ENCODE measurements around the gene IL1A.

IL1A gene

DNA sequence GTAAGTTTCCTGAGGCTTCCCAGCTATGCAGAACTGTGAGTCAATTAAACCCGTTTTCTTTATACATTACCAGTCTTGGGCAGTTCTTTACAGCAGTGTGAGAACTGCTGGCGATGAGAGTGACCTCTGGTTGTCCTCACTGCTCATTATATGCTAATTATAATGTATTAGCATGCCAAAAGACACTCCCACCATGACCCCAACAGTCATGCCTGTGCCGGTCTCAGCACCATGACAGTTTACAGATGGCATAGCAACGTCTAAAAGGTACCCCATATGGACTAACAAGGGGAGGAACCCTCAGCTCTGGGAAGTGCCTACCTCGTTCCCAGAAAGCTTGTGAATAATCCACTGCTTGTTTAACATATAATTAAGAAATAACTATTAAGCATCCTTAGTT is 8.1 kb upstream of the IL1A start:
- DNase-seq (ENCODE audit: low spot score) = no peak

DNA sequence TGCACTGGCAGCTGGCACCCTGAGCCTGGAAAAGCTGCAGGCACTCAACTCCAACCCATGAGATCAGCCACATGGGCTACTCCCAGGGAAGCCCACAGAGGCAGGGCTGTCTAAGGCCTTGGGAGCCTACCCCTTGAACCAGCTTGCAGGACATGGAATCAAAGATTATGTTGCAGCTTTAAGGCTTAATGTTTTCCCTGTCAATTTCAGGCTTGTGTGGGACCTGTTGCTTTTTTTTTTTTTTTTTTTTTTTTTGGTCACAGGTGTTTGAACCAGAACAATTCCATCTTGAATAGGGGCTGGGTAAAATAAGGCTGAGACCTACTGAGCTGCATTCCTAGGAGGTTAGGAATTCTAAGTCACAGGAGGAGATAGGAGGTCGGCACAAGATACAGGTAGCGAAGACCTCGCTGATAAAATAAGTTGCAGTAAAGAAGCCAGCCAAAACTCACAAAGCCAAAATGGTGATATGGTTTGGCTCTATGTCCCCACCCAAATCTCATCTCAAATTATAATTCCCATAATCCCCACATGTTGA is 7.5 kb upstream of the IL1A start:
- no peak for DNase-seq (ENCODE audit: low spot score)

DNA sequence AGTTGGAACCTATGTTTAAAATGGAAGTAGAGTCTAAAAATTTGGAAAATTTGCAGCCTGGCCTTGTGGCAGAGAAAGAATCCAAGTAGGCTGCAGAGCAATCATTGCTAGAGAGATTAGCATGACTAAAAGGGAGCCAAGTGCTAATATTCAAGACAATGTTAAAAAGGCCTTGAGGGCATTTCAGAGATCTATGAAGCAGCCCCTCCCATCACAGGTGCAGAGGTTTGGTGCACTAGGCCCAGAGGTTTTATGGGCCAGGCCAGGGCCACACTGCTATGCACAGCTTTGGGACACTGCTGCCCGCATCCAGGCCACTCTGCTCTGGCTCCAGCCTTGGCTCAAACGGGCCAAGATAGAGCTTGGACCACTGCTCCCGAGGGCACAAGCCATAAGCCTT is 6.7 kb upstream of the IL1A start:
- DNase-seq (ENCODE audit: low spot score) = no peak

DNA sequence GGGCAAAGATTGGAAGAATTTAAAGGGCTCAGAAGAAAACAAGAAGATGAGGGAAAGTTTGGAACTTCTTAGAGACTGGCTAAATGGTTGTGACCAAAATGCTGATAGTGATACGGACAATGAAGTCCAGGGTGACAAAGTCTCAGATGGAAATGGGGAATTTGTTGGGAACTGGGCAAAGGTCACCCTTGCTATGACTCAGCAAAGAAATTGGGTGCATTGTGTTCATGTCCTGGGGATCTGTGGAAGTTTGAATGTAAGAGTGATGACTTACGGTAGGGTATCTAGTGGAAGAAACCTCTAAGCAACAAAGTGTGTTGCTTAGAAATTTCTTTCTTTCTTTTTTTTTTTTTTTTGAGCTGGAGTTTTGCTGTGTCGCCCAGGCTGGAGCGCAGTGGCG is 6.0 kb upstream of the IL1A start:
- no peak for DNase-seq (ENCODE audit: low spot score)

DNA sequence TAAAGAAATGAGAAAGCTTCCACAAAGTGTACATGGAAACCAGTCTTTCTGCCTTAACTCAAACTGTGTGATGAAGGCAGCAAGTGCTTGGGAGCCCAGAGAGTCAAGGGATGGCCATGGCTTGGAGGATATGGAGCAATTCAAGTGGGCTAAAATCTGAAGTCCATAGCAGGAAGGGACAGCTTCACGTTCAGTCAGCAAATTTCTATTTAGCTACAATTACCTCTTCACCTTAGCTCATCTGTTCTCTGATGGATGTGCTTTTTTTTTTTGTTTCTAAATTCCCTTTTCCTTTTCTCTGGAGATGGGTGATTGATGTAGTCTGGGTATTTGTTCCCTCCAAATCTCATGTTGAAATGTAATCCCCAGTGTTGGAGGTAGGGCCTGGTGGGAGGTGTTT is 4.9 kb upstream of the IL1A start:
- DNase-seq (ENCODE audit: low spot score) = no peak

DNA sequence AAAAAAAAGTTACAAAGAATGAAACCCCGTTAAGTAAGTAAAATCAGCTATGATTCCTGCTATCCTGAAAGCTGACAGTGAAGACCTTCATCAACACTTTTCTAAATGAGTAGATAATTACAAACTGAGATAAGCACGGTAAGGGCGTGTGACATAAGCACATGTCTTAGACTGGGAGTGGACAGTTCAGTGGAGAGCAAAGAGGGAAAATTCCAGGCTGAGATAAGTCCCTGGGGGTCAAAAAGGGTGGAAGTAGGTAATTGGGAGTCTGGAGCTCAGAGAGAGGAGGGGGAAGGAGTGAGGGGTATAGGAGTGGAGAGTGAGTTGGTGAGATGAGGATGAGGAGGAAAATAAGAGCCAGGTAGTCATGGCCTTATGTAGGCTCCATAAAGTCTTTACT is 4.4 kb upstream of the IL1A start:
- DNase-seq (ENCODE audit: low spot score) = no peak

DNA sequence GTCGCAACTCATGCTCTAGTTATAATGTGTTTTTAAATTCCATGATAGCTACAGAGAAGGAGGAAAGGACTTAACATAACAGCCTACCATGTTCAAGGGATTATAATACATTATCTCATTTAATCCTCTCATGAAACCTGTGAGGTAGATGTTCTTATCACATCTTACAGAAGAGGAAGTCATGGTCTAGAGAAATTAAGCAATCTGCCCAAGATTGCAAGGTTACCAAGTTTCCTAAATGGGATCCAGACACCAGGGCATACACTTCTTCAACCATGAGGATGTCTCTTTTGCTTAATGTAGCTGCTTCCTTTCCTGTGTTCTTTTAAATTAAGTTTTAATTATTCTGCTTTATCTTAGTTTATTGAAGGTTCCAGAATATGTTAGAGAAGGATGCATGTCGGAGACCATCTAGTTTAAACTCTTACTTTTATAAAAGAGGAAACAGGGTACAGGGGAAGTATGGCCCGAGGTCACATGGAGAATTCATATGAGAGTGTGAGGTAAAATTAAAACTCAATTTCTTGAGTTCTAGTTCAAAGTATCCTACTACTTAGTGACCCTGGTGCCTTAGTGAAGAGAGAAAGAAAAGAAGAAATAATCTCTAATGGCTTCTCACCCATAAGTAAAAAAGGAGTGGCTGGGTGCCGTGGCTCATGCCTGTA is 3.6 kb upstream of the IL1A start:
- DNase-seq (ENCODE audit: low spot score) = no peak

DNA sequence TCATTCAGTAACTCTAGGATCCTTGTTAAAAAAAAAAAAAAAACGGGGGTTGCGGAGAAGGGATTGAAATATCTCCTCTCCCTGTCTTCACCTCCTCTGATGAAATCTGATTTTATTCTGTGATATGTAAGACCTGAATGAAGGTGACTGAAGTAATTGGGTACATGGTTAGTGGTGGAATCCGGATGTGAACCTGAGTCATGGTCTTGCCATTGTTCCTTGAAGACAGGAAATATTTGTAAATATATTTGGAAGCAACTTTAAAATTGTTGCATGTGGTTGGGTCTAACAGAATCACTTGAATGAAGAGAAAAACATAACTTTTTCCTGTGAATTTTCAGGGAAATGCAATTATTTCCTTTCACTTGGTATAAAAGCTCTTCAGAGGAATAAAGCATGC is 3.0 kb upstream of the IL1A start:
- DNase-seq (ENCODE audit: low spot score) = no peak

DNA sequence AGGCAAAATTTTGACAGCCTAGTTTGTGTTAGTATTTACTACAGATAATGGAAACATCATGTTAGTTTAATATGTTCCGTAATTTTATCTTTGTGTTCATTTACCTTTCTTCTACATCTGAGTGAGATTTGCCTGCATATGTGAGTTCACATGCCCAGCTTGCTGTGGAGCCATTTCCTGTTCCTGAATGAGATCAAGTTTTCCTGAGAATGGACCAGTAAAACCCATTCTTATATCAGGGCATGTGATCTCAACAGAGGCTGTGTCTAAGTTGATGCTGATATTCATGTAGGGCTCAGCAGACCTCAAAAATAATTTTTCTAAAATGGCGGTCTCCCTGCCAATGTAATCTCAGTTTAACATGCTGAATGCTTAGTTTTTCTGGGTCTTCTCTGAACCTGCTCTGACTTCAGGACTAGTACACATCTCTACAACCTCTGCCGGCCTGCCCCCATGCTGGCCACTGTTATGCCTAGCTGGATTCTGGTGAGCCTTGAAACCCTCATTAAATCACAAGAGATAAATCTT is 1.0 kb downstream of the IL1A start:
- DNase-seq (ENCODE audit: low spot score) = no peak

DNA sequence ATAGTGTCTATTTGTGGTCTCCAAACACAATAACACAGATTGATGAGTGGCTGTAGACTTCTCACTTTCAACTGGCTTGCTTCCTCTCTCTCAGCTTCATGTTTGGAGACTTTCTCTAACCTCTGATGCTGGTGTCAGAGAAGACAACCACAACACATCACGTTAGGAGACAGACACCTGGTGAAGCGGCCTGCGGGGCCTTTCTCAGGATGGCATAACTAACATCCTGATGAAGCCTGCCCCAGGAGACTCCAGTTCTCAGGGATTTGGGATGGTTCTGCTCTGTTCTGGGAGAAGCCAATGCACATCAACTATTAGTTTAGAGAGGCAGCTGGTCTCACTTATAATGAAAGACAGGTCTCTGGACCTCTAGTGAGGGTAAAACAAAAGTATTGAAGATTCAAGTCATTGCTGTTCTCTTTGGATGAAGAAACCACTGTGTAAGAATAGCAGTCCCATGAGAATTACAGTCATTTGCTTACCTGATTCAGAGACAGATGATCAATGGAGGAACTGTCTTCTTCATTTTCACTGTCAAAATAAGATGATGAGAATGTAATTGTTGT is 2.0 kb downstream of the IL1A start:
- DNase-seq (ENCODE audit: low spot score) = no peak

DNA sequence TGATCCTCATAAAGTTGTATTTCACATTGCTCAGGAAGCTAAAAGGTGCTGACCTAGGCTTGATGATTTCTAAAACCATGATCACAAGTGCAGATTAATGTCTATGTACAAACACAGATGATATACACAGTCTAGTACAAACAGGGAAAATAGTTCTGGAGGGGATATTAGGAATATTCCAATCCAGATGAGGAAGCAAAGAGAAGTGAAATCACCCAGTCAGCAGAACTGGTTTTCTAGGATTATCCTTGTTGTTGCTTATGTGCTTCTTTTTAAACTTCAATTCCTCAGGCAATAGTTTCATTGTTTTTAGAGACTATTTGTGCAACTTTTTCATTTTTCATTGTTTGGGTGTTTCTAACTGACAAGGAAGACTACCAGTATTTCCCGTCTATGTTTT is 4.7 kb downstream of the IL1A start:
- no peak for DNase-seq (ENCODE audit: low spot score)

DNA sequence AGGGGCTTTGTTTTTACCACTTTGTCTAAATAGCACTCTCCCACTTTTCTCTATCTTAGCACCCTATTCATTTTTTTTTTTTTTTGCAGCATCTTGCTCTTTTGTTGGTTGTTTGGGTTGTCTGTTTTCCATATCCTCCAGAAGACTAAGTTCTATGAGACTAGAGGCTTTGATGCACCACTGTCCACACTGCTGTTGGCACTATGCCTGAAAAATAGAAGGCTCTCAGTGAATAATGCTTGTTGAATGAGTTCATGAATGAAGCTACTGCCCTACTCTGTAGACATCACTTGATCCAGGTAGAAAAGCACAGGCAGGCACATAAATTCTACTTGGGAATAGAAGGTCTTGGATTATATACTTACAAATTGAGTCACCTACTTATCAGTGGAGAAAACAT is 7.3 kb downstream of the IL1A start:
- no peak for DNase-seq (ENCODE audit: low spot score)

DNA sequence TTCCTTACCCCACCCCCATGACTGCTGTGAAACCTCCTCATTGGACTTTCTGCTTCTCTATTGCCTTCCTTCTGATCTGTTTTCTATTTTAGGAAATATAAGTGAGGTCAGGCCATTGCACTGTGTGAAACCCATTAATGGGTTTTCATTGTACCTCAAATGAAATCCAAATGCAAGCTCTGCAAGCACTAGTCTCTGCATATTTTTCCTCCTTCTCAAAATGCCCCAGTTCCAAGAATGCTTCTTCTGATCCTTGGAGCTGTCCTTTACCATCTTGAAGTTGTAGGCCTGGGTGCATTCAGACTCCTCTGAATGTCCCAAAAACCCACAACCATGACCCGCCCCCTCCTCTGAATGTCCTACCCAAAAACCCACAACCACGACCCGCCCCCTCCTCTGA is 8.2 kb downstream of the IL1A start:
- no peak for DNase-seq (ENCODE audit: low spot score)

DNA sequence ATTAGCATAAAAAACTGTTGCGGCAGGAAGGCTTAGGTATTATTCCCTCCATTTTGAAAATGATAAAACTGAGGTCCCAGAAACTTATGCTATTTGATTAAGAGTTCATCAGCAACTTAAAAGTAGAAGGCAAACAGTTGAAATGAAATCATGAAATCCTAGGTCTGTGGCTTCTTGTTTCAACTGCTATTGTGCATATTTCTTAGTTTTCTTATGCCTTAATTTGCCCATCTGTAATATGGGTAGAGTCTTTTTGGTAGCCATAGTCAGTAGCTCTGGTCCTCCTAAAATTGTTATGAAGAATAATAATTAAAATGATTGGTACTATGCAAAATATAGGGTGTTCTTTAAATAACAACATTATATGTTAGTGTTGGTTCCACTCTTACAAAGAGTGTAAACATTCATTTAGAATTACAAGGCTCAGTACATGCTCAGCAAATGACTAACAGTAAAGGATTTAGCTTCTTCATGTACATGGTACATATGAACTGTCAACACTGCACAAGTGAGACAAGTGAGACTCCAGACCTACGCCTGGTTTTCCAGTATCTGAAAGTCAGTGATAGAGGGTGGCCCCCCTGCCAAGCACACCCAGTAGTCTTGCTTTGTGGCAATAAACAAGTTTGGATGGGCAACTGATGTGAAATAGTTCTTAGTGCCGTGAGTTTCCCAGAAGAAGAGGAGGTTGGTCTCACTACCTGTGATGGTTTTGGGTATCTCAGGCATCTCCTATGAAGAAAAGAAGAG is 9.6 kb downstream of the IL1A start:
- DNase-seq (ENCODE audit: low spot score) = no peak

DNA sequence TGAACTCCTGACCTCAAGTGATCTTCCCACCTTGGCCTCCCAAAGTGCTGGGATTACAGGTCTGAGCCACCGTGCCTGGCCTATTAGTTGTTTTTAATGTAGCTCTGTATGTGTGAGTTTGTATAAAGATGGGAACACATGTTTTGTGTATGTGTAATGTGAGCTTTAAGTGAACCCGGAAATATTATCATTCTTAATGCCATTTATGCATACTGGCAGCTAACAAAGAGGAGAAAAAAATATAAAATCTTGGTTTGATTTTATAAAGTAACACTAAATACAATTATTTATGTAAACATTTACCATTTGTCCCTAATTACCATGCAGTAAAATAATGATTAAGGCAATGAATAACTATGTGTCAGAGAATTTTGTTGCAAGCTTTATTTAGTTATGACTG is 10.7 kb downstream of the IL1A start:
- DNase-seq (ENCODE audit: low spot score) = no peak

DNA sequence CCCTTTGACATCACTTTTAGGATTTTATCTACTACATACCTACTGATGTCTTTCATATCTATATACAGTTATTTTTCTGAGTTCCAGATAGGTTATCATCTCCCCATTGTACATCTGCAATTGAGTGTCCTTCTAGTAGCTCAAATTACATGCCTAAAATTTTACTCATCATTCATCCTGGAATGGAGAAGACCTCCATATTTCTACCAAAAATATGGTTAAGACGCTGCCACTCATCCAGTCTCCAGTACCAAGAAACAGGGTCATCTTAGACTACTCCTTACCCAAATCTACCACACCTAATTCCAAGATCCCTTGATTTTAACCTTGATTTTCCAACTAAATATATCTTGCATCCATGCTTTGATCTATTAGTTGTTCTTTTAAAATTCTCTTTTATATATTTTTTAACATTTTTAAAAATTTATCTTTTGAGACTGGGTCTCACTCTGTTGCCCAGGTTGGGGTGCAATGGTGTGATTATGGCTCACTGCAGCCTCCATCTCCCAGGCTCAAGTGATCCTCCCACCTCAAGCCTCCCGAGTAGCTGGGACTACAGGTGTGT is 11.3 kb downstream of the IL1A start:
- DNase-seq (ENCODE audit: low spot score) = no peak

DNA sequence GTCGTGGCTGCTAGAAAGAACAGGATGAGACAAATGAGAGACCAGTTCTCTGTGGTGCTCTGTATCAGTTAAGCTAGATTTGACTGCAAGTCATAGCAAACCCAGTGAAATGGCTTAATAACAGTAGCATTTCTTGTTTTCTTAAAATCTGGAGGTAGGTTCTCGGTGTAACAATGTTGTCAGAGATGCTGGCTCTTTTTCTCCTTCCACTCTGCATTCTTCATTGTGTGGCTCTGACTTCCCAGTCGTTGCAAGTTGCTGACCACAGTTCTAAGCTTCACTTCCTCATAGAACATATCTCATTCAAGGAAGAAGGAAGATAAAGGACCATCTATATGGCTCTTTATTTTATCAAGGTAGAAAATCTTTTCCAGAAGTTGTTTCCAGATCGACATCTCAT is 12.0 kb downstream of the IL1A start:
- DNase-seq (ENCODE audit: low spot score) = no peak

DNA sequence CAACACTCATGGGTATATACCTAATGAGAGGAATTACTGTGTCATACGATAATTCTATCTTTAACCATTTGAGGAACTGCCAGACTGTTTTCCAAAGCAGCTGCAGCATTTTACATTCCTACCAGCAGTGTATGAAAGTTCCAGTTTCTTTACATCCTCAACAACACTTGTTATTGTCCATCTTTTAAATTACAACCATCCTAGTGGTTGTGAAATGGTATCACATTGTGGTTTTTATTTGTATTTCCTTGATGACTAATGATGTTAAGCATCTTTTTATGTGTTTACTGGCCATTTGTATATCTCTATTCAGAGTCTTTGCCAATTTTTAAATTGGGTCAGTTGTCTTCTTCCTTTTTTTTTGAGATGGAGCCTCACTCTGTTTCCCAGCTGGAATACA is 15.9 kb downstream of the IL1A start:
- no peak for DNase-seq (ENCODE audit: low spot score)

DNA sequence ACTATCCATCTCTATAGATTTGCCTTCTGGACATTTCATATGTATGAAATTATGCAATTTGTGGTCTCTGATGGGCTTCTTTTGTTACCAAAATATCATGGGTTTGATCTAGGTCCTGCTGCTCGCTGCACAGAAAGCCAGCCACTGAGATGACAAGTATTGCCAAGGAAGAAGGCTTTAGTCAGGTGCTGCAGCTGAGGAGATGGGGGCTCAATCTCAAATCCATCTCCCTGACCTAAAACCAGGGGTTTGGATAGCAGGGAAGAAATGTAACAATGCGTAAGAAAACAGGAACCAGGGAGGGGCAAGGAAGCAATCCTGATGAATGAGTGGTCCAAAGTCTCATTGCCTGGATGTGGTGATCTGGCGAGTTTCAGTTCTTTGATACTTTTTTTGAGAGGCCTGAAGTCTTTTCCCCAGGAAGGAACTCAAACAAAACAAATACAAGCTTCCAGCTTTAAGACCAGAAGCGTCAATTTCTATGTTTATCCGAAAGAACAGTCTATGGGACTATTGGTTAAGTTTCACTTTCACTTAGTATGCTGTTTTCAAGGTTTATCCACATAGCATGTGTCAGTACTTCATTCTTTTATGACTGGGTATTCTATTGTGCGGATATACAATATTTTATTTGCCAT is 16.5 kb downstream of the IL1A start:
- no peak for DNase-seq (ENCODE audit: low spot score)

DNA sequence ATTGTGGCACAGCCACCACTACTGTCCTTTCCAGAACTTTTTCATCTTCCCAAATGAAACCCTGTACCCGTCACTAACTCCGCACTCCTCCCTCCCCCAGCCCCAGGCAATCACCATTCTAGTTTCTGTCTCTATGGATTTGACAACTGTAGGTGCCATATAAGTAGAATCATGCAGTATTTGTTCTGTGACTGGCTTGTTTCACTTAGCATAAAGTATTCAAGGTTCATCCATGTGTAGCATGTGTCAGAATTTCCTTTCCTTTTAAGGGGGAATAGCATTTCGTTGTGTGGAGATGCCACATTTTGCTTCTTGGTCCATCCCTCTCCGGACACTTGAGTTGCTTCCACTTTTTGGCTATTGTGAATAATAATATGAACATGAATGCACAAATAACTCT is 19.0 kb downstream of the IL1A start:
- no peak for DNase-seq (ENCODE audit: low spot score)

DNA sequence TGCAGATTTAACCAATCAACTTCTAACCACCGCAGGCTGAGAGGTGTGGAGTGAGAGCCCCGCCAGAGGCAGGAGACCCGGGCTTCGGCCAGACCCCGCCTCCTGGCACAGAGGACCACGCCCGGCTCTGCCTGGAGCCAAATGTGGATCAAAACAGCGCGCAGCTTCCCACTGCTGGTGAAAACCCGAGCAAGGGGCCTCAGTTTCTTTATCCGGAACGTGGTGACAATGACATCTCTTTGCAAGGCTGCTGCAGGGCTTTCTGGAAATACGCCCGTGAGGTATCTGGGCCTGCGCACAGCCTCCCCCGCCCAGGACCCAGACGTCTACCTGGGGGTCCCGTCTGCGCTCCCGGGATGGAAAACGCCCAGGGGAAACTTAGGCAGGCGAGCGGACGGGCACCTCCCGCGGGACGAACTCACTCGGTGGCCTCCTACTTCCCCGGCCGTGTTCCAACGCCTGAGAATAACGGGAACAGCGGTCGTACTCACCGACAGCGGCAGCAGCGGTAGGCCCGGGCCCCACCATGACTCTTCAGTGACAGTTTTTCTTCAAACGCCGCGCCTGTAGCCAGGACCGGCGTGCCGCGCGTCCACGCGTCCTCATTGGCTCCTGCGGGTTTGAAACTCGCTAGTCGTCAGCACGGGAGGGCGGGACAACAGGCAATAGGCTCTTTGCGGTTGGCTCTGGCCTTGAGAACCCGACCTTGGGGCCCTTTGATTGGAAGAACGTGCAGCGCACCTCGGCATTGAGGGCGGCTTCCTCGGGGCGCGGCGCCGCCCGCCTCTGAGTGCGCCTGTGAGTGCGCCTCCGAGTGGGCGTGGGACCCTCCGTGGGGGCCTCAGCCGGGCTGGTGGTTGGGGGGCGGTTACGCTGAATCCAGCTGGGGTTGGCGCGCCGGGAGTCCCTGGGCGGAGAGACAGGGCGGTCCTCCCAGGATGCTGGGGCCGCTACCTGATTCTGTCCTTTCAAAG is 19.9 kb downstream of the IL1A start, which contains the start of gene CKAP2L:
CKAP2L (minus strand) TSS at position 539 of the 974 bp plus-strand sequence; CDS start at position 528, 11 bp downstream.
- peak; percentile 96 for DNase-seq (ENCODE audit: low spot score)

Measured in ecto neural progenitor cell (in vitro differentiated cells).